ENCODE data around the gene TMBIM1. TPM values are rescaled to one million over a fixed set of nuclear protein-coding genes. Genes with fewer than 3 reads are reported as not detected.
A peak's percentile ranks its signal among the peaks of the same experiment; 100 is the strongest.

Gene TMBIM1
- total RNA-seq, 1 donor from 2014 or later, result 516 TPM

GRCh38 chr2:218259099-218259961, 33.0 kb downstream of the TMBIM1 start:
- peak; percentile 89 for DNase-seq (ENCODE audit: low spot score)

GRCh38 chr2:218257390-218257981, 34.8 kb downstream of the TMBIM1 start:
- DNase-seq (ENCODE audit: low spot score), result peak; percentile 49

GRCh38 chr2:218256612-218257350, 35.5 kb downstream of the TMBIM1 start:
- DNase-seq (ENCODE audit: low spot score), result peak; percentile 41

- no peak for DNase-seq (ENCODE audit: low spot score)
Measured at GRCh38 chr2:218255446-218255845, 36.9 kb downstream of the TMBIM1 start.

GRCh38 chr2:218253232-218253625, 39.1 kb downstream of the TMBIM1 start:
- no peak for DNase-seq (ENCODE audit: low spot score)

- DNase-seq (ENCODE audit: low spot score), result peak; percentile 57
Measured at GRCh38 chr2:218252509-218253231, 39.6 kb downstream of the TMBIM1 start.

- DNase-seq (ENCODE audit: low spot score), result peak; percentile 72
Measured at GRCh38 chr2:218249691-218250090, 42.6 kb downstream of the TMBIM1 start.

- DNase-seq (ENCODE audit: low spot score), result no peak
Measured at GRCh38 chr2:218245214-218245613, 47.1 kb downstream of the TMBIM1 start.

GRCh38 chr2:218244665-218245064, 47.6 kb downstream of the TMBIM1 start:
- DNase-seq (ENCODE audit: low spot score), result no peak

- DNase-seq (ENCODE audit: low spot score), result no peak
Measured at GRCh38 chr2:218244204-218244603, 48.1 kb downstream of the TMBIM1 start.

- no peak for DNase-seq (ENCODE audit: low spot score)
Measured at GRCh38 chr2:218238887-218239286, 53.4 kb downstream of the TMBIM1 start.

- no peak for DNase-seq (ENCODE audit: low spot score)
Measured at GRCh38 chr2:218236829-218237228, 55.5 kb downstream of the TMBIM1 start.

- no peak for DNase-seq (ENCODE audit: low spot score)
Measured at GRCh38 chr2:218235017-218235416, 57.3 kb downstream of the TMBIM1 start.

GRCh38 chr2:218234521-218234920, 57.8 kb downstream of the TMBIM1 start:
- no peak for DNase-seq (ENCODE audit: low spot score)

- DNase-seq (ENCODE audit: low spot score), result no peak
Measured at GRCh38 chr2:218233543-218233942, 58.8 kb downstream of the TMBIM1 start.

GRCh38 chr2:218230882-218231281, 61.4 kb downstream of the TMBIM1 start:
- no peak for DNase-seq (ENCODE audit: low spot score)

GRCh38 chr2:218229851-218230250, 62.5 kb downstream of the TMBIM1 start:
- no peak for DNase-seq (ENCODE audit: low spot score)

- no peak for DNase-seq (ENCODE audit: low spot score)
Measured at GRCh38 chr2:218229239-218229638, 63.1 kb downstream of the TMBIM1 start.

- DNase-seq (ENCODE audit: low spot score), result no peak
Measured at GRCh38 chr2:218228366-218229090, 63.8 kb downstream of the TMBIM1 start.

GRCh38 chr2:218226903-218227302, 65.4 kb downstream of the TMBIM1 start:
- DNase-seq (ENCODE audit: low spot score), result no peak

Measured in mesenteric fat pad (tissue), 1 donor.